Measurements from ENCODE around the gene CLEC18A.
"Not testable (repeated sequence)": the region's sequence is repeated elsewhere in the genome, so short reads cannot be mapped to it uniquely, and the experiment has no call there.

Gene CLEC18A

DNA sequence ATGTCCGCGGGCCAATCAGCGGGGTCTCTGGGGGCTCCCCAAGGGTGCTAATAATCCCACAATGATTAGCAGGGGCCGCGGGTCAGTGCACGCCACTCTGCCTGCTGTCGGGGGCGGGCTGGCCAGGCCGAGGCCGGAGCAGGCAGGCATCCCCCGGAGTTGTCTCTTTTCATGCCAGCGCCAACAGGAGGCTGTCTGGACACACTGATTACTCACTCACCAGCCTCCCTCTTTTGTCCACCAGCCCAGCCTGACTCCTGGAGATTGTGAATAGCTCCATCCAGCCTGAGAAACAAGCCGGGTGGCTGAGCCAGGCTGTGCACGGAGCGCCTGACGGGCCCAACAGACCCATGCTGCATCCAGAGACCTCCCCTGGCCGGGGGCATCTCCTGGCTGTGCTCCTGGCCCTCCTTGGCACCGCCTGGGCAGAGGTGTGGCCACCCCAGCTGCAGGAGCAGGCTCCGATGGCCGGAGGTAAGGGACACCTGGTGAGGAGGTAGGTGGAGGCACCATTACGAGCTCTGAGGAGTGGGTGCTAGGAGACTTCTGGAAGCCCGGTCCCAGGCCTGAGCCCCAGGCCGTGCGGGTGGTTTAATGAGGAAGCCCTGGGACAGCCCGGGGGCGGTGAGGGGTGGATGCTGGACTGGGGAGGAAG lies at the start of gene CLEC18A:
CLEC18A (plus strand) TSS at position 318 of the 655 bp plus-strand sequence; CDS start at position 351, 33 bp downstream.
- not testable (repeated sequence) for DNase-seq (ENCODE audit: low read depth in 2 of 2)

GRCh38 chr16:69903865-69904415 lies 47.2 kb upstream of the CLEC18A start:
- no peak for DNase-seq (ENCODE audit: low read depth in 2 of 2)

DNA sequence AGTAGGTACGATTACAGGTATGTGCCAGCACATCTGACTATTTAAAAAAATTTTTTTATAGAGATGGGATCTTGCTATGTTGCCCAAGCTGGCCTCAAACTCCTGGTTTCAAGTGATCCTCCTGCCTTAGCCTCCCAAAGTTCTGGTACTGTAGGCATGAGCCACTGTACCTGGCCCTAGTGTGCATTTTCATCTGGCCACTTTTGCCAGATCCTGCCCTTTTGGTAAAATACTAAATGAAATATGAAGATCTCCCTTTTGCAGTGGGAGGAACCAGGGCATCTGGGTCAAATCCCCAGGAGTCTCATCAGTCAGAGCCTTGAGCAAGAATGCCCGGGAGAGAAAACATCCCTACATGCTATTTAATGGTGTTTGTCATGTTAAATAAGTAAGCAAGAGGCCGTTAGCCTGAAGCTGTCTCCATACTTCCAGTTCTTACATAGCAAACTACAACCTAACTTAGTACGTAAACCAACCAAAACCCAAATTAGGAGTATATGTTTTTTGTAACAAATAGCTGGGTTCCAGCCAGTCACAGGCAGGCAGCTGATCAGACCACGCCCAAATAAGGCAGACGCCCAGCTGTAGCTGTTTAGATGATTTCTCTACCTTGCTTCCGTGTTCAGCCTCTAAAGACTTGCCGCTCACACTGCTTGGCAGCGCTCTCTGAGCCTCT lies 46.5 kb upstream of the CLEC18A start:
- no peak for DNase-seq (ENCODE audit: low read depth in 2 of 2)

DNA sequence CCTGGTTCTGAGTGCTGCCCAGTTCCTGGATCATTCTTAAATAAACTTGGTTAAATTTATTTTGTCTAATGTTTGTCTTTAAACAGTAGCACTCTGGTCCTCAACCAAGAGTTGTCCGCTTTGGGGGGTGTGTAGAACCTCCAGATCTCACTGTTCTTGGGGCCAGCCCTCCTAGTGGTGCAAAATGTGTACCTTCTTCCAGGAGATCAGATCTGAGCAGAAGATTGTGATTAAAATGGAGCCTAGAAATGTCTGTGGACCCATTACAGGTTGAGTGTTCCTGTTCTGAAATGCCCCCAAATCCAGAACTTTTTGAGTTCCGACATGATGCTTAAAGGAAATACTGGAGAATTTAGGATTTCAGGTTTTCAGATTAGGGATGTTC lies 46.0 kb upstream of the CLEC18A start:
- DNase-seq (ENCODE audit: low read depth in 2 of 2): no peak

GRCh38 chr16:69906838-69907401 lies 44.2 kb upstream of the CLEC18A start:
- no peak for DNase-seq (ENCODE audit: low read depth in 2 of 2)

- DNase-seq (ENCODE audit: low read depth in 2 of 2): no peak
These were observed 42.1 kb upstream of the CLEC18A start for GRCh38 chr16:69909043-69909442.

GRCh38 chr16:69909760-69910159 lies 41.4 kb upstream of the CLEC18A start:
- no peak for DNase-seq (ENCODE audit: low read depth in 2 of 2)

- no peak for DNase-seq (ENCODE audit: low read depth in 2 of 2)
These were observed 40.2 kb upstream of the CLEC18A start for GRCh38 chr16:69910964-69911363.

DNA sequence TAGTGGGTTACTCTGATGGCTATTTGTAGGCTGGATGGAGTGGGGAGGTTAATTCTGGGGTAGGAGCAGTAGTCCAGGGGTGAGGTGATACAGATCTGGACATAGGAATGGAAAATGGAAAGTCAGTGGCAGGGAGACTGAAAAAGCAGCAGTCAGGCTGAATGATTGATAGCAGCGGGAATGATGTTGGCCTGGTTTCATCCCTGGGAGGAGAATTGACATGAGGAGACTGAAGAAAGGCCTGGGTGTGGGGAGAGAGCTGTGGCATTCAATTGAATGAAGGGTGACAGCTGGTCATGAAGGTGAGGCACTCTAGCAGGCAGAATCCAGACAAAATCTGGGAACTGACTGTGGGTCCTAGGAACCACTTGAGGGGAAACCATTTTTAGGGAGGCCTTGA lies 34.7 kb upstream of the CLEC18A start:
- no peak for DNase-seq (ENCODE audit: low read depth in 2 of 2)

GRCh38 chr16:69917311-69917710 lies 33.8 kb upstream of the CLEC18A start:
- DNase-seq (ENCODE audit: low read depth in 2 of 2): no peak

GRCh38 chr16:69917739-69918138 lies 33.4 kb upstream of the CLEC18A start:
- DNase-seq (ENCODE audit: low read depth in 2 of 2): no peak

DNA sequence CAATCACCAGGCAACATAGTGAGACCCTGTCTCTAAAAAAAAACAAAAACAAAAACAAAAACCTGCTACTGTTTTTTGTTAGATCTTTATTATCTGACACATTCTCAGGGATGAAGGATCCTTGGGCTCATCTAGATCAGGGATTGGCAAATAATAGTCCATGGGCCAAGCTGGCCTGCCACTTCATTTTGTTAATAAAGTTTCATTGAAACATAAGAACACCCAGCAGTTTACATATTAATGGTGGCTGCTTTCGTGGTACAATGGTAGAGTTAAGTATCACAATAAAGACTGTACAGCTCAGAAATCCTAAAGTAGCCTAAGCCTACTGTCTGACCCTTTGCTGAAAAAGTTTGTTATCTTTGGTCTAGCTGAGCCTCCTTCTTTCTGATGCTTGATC lies 32.9 kb upstream of the CLEC18A start:
- no peak for DNase-seq (ENCODE audit: low read depth in 2 of 2)

- no peak for DNase-seq (ENCODE audit: low read depth in 2 of 2)
These were observed 30.0 kb upstream of the CLEC18A start for GRCh38 chr16:69921127-69921526.

- DNase-seq (ENCODE audit: low read depth in 2 of 2): no peak
These were observed 28.9 kb upstream of the CLEC18A start for GRCh38 chr16:69922200-69922599.

GRCh38 chr16:69924041-69924775 lies 26.9 kb upstream of the CLEC18A start:
- no peak for DNase-seq (ENCODE audit: low read depth in 2 of 2)

DNA sequence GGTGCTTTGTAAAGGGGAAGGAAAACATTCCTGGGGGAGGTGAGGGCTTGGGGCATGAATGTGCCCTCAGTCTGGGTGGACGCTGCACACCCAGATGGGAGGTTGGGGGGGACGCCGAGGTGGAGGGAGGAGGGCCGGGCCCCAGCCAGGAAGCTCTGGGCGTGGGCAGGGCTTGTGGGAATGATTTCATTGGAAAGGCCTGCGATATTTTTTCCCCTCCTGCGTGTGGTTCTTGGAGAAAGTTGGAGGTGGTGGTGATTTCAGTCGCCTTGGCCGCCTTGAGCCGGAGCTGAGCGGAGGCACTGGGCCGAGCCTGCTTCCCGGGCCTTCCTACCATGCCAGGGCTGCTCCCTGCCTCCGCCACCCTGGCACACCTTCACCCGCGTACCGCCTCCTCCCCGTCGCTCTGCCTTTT lies 26.4 kb upstream of the CLEC18A start:
- DNase-seq (ENCODE audit: low read depth in 2 of 2): no peak

GRCh38 chr16:69925311-69925710 lies 25.8 kb upstream of the CLEC18A start:
- no peak for DNase-seq (ENCODE audit: low read depth in 2 of 2)

GRCh38 chr16:69926241-69926640 lies 24.9 kb upstream of the CLEC18A start:
- DNase-seq (ENCODE audit: low read depth in 2 of 2): no peak

DNA sequence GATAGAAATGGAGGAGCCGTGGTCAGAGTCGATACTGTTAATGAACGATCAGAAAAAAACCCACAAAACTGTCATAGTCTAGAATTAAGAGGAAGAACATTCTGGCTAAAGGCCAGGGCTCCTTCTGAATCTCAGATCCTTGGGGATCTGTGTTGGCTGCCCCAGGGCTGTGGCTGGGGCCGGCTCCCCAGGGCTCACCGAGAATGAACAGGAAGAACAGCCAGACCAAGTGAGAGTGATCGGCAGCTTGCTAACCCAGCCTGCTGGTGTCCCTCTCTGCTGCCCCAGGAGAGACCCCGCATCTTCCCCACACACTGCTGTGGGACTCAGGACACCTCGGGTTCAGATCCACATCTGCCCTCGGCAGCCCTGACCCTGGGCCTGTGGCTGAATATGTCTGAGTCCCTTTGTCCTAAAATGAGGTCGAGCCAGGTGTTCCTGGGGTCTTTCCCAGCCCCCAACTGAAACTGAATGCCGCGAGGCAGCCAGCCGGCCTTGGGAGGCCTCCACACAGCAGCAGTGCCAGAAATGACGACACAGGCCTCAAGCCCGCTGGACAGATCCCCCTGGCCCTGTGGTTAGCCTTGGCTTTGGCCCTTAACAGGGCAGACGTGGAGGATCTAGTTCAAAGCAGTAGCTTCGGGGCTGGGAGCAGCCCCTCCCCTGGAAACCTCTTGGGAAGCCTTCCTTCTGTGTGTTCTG lies 23.9 kb upstream of the CLEC18A start:
- no peak for DNase-seq (ENCODE audit: low read depth in 2 of 2)

DNA sequence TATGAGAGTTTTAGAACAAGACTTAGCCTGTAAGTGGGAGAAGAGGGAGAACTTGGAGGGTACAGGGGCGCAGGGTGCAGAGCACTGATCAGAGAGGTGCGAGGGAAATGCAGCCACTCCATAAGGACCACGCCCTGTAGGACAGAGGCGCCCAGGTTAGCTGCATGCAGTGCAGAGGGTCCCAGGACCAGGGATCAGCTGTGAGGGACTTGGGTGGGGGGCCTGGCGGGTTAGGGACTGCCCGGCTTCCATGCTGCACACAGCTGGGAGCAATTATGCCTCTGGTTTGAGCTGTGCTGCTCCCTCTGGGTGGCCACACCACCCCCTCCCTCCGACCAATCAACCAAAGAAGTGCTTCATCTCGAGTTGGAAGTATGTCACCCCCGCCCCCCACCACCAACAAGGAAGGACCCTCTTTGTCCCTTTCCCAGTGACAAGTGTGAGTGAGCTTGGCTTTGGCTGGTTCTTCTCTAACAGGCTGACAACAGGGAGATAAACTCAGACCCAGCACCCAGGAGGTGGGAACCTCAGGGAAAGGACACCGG lies 22.2 kb upstream of the CLEC18A start:
- no peak for DNase-seq (ENCODE audit: low read depth in 2 of 2)

- no peak for DNase-seq (ENCODE audit: low read depth in 2 of 2)
These were observed 21.7 kb upstream of the CLEC18A start for GRCh38 chr16:69929480-69929879.

Measured in stimulated activated CD4-positive, alpha-beta T cell treated with anti-CD3 and anti-CD28 coated beads, Interleukin-4, amount 100 ng/mL, for 48 hours (primary cell).